GM11168 (cell line): ENCODE measurements around the gene UBXN4.
"Not testable (repeated sequence)": the region's sequence is repeated elsewhere in the genome, so short reads cannot be mapped to it uniquely, and the experiment has no call there.

Experiments
- in situ Hi-C: fragments of 300-500 bp; cut with MboI; formaldehyde crosslinking; loops from one replicate; pipeline ENCODE4 v1.12.0; 2022; ENCODE audit warnings: low sequenced_read_pairs; ENCODE audit not compliant: unreplicated experiment

UBXN4 gene

DNA sequence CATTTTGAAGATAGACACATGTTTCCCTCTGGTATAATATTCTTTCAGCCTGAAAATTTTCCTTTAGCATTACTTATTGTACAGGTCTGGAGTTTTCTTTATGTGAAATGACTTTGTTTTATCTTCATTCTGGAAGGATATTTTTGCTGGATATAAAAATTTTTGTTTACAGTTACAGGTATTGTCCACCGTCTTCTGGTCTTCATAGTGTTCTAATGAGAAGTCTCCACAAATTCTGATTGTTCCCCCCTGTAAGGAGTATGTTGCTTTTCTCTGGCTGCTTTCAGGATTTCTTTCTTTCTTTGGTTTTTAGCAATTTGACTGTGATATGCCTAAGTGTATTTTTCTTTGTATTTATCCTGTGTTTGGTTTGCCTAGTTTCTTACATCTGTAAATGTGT, 15.0 kb downstream of the UBXN4 start:
- in situ Hi-C loops, result no loop called here

DNA sequence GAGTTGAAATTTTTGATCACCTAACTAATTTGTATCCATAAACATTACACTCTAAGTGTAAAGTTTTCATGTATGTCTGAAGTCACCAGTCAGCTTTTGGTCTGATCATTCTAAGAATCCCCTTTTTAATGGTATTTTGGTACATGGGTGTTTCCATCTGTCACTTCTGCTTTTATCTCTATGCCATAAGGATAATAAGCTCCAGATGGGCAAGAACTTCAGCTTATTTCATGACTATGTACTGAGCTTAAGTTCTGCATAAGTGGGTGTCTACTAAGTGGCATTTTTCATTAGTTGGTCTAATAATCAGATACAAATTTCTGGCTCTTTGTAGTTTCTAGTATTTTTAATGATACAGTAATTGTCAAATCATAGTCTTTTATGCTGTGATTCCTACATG, 20.4 kb downstream of the UBXN4 start:
- in situ Hi-C loops, result no loop called here

DNA sequence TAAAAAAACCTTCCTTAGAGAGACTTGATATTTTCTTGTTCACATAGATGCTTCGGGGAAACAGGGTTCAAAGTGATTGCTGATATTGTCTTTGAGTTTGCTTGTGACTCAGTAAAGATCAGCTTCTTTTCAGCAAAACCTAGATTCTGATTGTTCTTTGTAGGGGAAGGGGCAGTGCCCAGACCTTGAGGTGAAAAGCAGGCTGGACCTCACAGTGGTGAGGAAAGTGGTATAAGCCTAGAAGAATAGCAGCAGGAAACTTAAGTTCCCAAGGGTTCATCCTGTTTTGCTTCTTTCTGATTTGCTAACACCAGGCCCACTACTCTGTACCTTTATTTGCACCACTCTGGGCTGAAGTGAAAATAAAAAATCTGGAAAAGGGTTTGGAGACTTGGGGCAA, 20.9 kb downstream of the UBXN4 start:
- in situ Hi-C loops, result no loop called here

DNA sequence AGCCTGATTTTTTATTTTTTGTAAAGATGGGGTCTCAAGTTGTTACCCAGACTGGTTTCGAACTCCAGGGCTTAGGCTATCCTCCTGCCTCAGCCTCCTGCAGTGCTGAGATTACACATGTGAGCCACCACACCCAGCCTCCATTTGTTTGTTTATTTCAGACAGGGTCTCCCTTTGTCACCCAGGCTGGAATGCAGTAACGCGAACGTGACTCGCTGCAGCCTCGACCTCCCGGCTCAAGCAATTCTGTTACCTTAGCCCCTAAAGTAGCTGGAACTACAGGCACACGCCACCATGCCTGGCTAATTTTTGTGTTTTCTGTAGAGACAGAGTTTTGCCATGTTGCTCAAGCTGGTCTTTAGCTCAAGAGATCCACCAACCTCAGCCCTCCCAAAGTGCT, 27.2 kb downstream of the UBXN4 start:
- in situ Hi-C loops, result no loop called here

DNA sequence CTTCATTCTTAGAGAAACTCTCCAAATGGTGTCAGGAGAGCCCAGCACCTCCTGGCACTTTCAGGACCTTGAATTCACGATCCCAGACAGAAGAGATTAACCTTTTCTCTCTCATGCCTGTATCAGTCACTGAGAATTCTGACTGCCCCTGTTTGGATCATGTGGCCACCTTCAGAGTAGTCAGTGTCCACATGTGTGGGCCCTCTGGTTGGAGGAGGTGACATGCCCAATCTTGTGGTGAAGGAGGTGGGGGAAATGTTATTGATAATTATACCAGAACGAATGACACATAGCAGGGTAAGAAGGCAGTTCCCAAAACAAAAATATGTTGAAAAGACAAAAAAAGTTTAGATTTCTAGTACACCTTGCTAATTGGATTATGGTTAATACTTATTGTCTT, 31.7 kb downstream of the UBXN4 start:
- in situ Hi-C loops, result no loop called here

DNA sequence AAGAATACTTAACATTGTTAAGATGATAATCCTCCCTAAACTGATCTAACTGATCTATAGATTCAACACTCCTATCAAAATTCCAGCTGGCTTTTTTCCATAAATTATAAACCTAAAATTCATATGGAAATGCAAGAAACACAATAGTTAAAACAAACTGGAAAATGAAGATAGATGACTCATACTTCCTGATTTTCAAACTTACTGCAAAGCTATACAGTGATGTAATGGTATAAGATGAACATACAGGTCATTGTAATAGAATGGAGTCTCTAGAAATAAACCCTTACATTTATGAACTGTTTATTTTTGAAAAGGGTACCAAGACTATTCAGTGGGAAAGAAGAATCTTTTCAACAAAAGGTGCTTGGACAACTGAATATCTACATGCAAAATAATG, 32.3 kb downstream of the UBXN4 start:
- in situ Hi-C loops, result no loop called here

DNA sequence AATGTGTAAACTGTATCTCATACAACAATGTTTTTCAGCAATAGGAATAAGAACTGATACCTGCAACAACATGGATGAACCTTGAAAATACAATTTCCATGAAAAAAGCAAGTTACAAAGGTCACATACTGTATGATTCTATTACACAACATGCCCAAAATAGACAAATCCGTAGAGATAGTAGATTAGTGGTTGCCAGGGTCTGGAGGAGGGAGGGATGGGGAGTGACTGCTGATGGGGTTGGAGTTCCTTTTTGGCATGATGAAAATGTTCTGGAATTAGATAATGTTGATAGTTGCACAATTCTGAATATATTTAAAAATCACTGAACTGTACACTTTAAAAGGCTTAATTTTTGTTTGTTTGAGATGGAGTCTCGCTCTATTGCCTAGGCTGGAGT, 33.8 kb downstream of the UBXN4 start:
- in situ Hi-C loops, result no loop called here

DNA sequence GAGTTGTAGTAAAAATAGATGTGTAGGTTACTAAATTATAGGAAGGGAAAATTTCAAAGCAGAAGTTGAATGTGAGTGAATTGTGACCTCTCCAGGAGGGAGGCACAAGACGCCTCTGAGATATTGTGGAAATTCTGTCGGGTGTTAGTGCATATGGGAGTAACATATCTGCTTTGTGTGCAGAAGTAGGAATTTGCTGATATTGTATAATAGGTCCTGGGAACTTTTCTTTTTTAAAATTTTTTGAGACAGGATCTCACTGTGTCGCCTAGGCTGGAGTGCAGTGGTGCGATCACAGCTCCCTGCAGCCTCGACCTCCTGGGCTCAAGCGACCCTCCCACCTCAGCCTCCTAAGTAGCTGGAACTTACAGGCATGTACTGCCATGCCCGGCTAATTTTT, 34.7 kb downstream of the UBXN4 start:
- in situ Hi-C loops, result no loop called here

DNA sequence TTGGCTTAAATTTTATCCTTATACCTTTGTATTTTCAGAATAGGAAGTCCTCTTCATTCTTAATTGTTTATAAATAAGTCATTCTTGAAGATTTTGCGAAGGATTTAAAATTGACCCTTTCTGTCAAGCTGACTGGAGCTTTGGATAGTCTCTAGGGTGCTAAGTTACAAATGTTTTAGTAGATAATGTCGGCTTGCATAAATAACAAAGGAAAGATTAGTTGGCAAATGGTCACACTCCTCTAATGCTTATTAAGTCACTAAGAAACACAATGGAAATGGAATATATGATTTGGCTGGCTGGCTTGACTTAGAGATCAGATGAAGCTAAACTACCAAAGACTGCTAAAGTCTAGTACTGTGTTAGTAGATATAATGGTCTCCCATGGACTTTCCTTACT, 40.6 kb downstream of the UBXN4 start:
- in situ Hi-C loops, result no loop called here

DNA sequence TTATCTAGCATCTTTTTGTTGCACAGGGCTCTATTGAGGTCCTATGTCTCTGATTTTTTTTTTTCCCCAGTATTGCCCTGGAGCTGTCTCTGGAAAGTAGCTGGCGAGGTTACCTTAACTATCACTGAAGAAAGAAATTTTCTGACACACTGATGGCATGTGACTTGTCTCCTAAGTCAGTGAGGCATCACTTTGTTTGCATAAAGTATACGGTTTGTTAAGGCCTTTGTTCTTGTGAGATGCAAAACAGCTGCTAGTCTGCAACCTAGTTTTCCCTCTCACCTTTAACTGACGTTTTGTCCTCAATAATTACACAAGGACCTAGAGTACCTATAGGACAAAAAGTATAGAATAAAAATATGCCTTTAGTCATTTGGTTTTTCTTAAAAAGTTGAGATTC, 41.8 kb downstream of the UBXN4 start:
- in situ Hi-C loops, result no loop called here

DNA sequence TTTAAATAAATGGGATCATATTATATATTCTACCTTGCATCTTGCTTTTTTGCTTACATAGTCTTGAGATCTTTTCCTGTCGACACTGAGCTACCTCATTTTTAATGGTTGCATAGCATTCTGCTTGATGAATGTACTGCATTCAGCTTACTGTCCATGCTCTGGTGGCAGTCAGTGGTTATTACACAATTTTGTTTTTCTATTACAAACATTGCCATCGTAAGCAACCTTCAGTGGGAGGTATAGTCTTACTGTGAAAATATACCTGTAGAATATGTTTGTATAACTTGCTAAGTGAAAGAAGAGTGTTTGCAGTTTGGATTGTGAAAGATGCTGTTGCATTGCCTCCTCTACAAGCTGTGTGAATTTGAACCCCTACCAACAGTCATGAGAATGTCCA, 43.4 kb downstream of the UBXN4 start:
- in situ Hi-C loops, result no loop called here

DNA sequence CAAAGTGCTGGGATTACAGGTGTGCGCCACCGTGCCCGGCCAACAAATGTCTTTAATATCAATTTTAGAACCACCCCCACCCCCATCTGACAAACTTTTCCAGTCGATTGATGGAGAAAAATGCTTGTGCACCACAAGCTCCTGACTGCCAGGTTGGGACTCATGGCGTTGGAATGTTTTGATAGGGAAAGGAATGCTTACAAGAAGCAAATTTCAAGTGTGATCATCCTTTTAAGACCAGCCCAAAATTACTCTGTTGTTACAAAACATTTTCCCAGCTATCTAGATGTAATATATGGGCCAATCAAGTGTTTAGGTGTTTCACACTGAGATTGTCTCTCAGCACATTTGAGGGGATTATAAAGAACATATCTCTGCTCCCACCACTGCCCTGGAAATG, 45.2 kb downstream of the UBXN4 start:
- in situ Hi-C loops, result no loop called here

DNA sequence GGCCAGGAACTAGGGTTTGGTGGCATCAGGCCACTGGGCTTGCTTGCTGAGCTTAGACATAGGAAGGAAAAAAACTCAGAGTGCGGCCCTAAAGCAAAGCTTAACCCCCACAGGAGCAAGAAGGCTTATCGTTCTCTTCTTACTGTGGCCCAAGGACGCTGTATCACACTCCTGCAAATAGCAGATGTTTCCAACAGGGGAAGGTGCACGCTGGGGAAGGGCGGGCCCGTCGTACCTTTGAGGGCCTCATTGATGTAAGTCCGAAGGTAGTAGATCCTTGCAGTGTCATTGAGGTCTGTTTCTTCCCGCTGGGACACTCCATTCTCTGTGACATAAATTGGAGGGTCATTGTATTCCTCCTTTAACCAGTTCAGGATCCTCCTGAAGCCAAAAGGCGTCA, 48.8 kb downstream of the UBXN4 start:
- in situ Hi-C loops, result no loop called here

DNA sequence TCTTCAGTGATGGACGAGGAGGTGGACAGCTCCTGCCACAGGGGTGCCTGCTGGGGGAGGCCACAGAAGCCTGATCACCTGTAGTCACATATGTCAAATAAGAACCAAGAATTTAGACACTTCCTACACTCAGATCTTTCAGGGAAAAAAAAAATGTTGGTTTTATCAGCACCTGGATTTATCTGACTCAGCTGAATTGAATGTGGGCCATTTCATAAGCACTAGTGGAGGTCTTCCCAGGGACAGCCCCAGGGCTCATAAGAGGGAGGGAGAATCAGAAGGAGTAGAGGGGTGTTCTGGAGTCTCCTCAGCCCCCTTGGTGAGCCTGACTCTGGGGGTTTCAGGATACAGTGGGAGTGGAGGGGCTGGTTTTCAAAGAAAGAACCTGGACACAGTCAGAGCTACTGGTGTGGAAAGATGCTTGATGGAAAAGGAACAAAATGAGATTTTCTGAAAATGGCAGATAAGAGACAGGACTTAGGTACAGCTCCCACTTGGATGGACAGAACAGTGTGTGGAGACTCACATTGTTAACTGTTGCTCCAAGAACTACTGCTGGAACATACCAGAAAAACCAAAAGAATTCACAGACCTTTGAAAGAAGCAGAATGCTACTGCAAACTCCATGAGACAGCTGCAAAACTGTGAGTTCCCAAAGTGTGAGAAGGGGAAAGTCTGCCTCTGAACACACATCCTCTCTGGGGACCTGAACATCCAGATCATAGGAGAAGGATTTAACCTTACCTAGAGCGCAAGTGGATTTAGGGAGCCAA, 49.9 kb downstream of the UBXN4 start:
- in situ Hi-C loops, result no loop called here

DNA sequence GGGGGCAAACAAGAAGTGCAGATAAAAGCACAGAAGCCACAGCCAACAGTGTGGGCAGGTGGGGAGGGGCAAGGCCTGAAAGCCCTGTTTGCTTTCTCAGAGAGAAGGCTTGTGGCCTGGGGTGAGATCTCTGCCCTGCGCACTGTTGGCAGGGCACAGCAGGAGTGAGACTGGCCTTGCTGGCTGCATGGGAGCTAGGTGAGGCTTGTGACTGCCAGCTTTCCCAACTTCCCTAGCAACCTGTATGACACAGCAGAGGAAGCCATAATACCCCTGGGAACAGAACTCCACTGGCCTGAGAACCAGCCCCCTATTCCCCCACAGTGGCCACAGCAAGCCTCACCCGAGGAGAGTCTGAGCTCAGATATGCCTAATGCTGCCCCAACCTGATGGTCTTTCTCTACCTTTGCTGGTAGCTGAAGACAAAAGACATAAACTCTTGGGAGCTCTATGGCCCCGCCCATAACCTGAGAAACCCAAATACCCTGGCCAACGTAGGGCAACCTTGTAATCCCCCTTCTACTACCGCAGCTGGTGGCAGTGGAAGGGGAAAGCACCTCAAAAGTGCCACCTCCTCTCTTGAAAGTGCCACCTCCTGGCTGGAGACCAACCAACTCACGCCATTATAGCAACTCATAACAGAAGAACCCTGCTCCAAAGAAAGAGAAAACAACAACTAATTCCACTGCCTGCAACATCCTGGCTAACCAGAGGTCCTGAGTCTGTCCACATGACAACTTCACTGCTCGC, 50.9 kb downstream of the UBXN4 start:
- in situ Hi-C loops, result no loop called here

DNA sequence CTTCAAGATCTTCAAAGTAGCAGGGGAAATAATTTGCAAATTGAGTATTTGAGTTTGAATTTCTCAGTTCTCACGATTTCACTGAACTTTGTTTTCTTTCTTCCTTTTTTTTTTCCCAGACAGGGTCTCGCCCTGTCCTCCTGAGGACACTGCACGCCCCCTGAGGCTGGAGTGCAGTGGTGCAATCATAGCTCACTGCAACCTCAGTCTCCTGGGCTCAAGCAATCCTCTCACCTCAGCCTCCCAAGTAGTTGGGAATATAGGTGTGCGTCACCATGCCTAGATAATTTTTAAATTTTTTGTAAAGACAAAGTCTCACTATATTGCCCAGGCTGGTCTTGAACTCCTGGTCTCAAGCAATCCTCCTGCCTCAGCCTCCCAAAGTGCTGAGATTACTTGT, 54.0 kb downstream of the UBXN4 start:
- in situ Hi-C loops, result not testable (repeated sequence)

DNA sequence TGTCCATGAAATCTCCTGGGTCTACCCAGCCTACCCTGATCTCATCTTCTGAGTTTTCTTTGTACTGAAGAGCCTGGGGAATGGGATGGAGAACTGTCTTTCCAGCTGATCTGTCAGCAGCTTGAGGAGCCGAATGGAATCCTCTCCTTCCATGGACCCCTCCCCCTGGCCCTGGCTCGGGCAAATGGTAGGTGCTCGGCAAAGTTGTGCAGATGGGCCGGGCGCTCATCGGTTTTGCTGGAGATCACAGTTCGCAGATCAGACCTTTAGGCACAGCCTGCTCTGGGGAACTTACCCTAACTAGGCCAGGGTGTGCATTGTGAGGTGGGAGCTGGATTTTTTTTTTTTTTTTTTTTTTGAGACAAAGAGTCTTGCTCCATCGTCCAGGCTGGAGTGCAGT, 55.0 kb downstream of the UBXN4 start:
- in situ Hi-C loops, result no loop called here

DNA sequence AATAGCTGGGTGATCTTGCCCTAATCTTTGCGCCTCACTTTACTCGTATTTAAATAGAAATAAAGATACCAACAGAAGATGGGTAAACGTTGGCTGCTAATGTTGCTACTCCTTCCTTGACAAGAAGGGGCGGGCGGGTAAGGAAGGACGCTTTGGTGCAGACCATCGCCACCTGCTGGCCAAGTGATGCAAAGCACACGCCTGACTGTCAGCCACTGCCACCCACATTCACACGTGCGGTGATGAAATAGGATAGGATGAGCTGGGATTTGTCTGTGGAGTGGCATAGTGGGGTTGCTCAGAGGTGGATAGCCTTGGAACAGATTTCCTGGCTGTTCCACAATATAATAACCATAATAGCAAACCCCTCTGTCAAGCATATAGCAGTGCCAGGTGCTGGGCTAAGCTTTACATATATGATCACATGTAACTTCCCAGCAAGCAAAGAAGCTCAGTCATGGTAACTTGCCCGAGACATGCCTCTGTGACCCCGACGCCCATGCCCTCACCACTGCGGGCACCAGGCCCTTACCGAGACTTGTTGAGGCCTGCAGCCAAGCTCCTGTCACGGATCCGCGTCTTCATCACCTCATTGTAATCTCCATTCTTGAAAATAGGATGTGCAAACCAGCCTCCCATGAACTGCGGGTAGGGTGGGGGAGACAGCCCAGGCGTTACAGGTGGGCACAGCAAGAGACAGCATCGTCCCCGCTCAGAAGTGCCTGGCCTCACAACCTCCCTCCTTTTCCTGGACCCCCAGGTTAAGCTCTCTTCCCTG, 56.0 kb downstream of the UBXN4 start:
- in situ Hi-C loops, result no loop called here

DNA sequence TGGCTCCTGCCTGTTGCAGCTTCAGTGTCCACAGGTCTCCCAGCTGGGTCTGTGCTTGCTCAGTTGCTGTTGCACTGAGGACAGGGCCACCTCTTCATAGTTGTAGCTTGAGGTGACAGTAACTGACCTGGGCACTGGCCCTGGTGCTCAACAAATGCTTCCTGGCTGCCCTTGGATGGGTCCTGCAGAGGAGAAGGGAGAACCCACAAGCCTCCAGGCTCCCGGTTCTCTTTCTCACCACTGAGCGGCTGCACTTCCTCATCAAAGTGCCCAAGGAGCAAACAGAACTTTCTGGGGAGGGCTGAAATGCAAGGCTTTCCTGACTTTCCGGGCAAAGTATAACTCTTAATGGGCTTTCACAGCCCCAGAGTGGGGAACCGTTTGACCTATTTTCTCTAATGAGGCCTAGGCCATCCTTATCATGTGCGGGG, 56.6 kb downstream of the UBXN4 start:
- in situ Hi-C loops, result no loop called here

DNA sequence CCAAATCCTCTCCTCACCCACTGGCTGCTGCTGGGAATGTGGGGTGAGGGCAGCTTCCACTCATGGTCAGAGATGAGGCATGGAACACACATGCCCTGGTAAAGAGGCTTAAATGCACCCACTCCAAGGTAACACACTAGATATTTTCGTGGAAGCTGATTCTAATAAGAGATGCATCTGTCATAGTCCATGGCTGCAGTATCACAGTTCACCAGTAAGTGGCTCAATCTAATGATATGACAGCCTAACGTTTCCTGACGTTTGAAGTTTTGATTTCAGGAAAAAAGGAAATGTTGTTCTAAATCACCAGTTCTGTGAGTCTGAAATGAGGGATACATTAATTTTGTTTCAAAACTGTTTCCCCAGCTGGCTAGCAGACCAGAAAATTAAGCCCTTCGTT, 57.1 kb downstream of the UBXN4 start:
- in situ Hi-C loops, result no loop called here

DNA sequence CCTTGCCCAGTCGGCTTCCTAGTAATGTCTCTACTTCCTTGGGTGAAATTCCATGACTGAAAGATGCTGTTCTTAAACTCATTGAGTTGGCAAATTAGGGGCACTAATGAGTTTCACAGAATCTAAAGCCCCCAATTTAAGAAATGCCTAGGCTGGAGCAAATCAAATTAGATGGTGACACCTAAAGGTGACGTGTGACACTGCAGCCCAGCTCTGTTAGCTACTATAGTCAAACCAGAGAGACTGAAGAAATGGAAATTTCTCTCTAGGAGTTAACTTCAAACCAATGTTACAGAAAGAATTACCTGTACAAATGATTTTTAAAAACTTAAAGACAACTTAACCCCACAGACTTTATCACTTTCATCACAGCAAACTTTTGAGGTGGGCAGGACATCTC, 58.1 kb downstream of the UBXN4 start:
- in situ Hi-C loops, result no loop called here
